ENCODE measurements around the gene TNIP1.

GRCh38 chr5:151040211-151040747 lies 40.6 kb downstream of the TNIP1 start:
- TF ChIP-seq CTCF (IDR thresholded peaks at IDR 0.05; ENCODE audit: borderline replicate concordance, extremely low read depth, low read length, poor library complexity, severe bottlenecking) = no peak
- TF ChIP-seq EZH2 (IDR thresholded peaks at IDR 0.05; ENCODE audit: borderline replicate concordance, low read depth, low read length, severe bottlenecking) = no peak

Data from DND-41 (cell line).